GM10266 (cell line): ENCODE results near the gene KCNQ2.

Experiments
- DNase-seq: peaks from one replicate; pipeline ENCODE4 v3.0.0; 2012; ENCODE audit errors: extremely low spot score
- CTCF ChIP-seq: IDR thresholded peaks from 2 replicates; pipeline ENCODE4 v1.5.1; 2012; ENCODE audit warnings: mild to moderate bottlenecking, low read depth; ENCODE audit not compliant: control insufficient read depth, insufficient read depth; ENCODE audit errors: missing control alignments

KCNQ2 gene

GRCh38 chr20:63399596-63400375 is 72.7 kb downstream of the KCNQ2 start:
- no peak for DNase-seq
- no peak for TF ChIP-seq CTCF

GRCh38 chr20:63398744-63399514 is 73.5 kb downstream of the KCNQ2 start:
- TF ChIP-seq CTCF, result no peak
- DNase-seq, result no peak

- DNase-seq, result no peak
- TF ChIP-seq CTCF, result no peak
Measured at GRCh38 chr20:63397946-63398450, 74.5 kb downstream of the KCNQ2 start.

- no peak for DNase-seq
- TF ChIP-seq CTCF, result no peak
Measured at GRCh38 chr20:63397155-63397843, 75.2 kb downstream of the KCNQ2 start.

- no peak for TF ChIP-seq CTCF
- no peak for DNase-seq
Measured at GRCh38 chr20:63396300-63396699, 76.2 kb downstream of the KCNQ2 start.

GRCh38 chr20:63395723-63396122 is 76.7 kb downstream of the KCNQ2 start:
- no peak for DNase-seq
- no peak for TF ChIP-seq CTCF
